Parathyroid adenoma (tissue), 2 donors: Measurements from ENCODE around the gene RERE.
A peak's percentile ranks its signal among the peaks of the same experiment; 100 is the strongest.

Experiments used
- H2AFZ ChIP-seq: fragments of 300-600 bp; sonication (generic); one replicate; pipeline ENCODE4 v1.7.0; 2017; ENCODE audit warnings: antibody characterized with exemption, mild to moderate bottlenecking
- H3K27ac ChIP-seq: fragments of 300-600 bp; sonication (generic); one replicate; pipeline ENCODE4 v1.7.0; 2017
- H3K27me3 ChIP-seq: fragments of 300-600 bp; sonication (generic); one replicate; pipeline ENCODE4 v1.7.0; 2017; ENCODE audit warnings: low read length; ENCODE audit not compliant: control insufficient read depth, insufficient read depth
- H3K36me3 ChIP-seq: fragments of 300-600 bp; sonication (generic); one replicate; pipeline ENCODE4 v1.7.0; 2017; ENCODE audit warnings: low read length; ENCODE audit not compliant: control insufficient read depth, insufficient read depth
- H3K4me1 ChIP-seq: fragments of 300-600 bp; sonication (generic); one replicate; pipeline ENCODE4 v1.7.0; 2017; ENCODE audit warnings: control low read depth
- H3K4me2 ChIP-seq: fragments of 300-600 bp; sonication (generic); one replicate; pipeline ENCODE4 v1.7.0; 2017; ENCODE audit warnings: low read length
- H3K4me3 ChIP-seq: fragments of 300-600 bp; sonication (generic); one replicate; pipeline ENCODE4 v1.7.0; 2017; ENCODE audit warnings: low read depth, low read length
- H3K79me2 ChIP-seq: fragments of 300-600 bp; sonication (generic); one replicate; pipeline ENCODE4 v1.7.0; 2017; ENCODE audit warnings: control low read depth
- H3K9ac ChIP-seq: fragments of 300-600 bp; sonication (generic); one replicate; pipeline ENCODE4 v1.7.0; 2017; ENCODE audit warnings: mild to moderate bottlenecking
- H3K9me3 ChIP-seq: fragments of 300-600 bp; sonication (generic); one replicate; pipeline ENCODE4 v1.7.0; 2017; ENCODE audit warnings: low read length; ENCODE audit not compliant: control insufficient read depth
- TF ChIP-seq, protein P1 (sequence below): fragments of 300-600 bp; sonication (generic); IDR thresholded peaks from one replicate; pipeline ENCODE4 v1.7.0; 2017; ENCODE audit warnings: antibody characterized with exemption, mild to moderate bottlenecking
- donor health status: primary hyperparathyroidism.

RERE gene

DNA sequence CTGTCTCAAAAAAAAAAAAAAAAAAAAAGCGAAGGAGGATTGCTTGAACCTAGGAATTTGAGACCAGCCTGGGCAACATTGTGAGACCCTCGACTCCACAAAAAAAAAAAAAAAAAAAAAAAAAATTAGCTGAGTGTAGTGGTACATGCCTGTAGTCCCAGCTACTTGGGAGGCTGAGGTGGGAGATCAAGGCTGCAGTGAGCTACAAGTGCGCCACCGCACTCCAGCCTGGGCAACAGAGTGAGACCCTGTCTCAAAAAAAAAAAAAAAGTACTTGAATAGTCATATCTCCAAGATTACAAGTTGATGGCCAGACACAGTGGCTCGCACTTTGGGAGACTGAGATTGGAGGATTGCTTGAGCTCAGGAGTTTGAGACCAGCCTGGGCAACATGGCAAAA, 33.6 kb upstream of the RERE start:
- no peaks in the 10 kb centered on the region for H3K79me2 ChIP-seq
- no peak overlapping the region for H3K9ac ChIP-seq
- no peaks in the 10 kb centered on the region for H3K27me3 ChIP-seq
- H3K4me2 ChIP-seq: no peak overlapping the region
- peaks cover 4% of the 10 kb centered on the region for H3K4me1 ChIP-seq
- H3K4me3 ChIP-seq: no peak overlapping the region
- H3K27ac ChIP-seq: no peak overlapping the region
- TF ChIP-seq, protein P1, sequence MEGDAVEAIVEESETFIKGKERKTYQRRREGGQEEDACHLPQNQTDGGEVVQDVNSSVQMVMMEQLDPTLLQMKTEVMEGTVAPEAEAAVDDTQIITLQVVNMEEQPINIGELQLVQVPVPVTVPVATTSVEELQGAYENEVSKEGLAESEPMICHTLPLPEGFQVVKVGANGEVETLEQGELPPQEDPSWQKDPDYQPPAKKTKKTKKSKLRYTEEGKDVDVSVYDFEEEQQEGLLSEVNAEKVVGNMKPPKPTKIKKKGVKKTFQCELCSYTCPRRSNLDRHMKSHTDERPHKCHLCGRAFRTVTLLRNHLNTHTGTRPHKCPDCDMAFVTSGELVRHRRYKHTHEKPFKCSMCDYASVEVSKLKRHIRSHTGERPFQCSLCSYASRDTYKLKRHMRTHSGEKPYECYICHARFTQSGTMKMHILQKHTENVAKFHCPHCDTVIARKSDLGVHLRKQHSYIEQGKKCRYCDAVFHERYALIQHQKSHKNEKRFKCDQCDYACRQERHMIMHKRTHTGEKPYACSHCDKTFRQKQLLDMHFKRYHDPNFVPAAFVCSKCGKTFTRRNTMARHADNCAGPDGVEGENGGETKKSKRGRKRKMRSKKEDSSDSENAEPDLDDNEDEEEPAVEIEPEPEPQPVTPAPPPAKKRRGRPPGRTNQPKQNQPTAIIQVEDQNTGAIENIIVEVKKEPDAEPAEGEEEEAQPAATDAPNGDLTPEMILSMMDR: no peak
- no peaks in the 10 kb centered on the region for H3K9me3 ChIP-seq
- H2AFZ ChIP-seq: no peak overlapping the region
- no peaks in the 10 kb centered on the region for H3K36me3 ChIP-seq

DNA sequence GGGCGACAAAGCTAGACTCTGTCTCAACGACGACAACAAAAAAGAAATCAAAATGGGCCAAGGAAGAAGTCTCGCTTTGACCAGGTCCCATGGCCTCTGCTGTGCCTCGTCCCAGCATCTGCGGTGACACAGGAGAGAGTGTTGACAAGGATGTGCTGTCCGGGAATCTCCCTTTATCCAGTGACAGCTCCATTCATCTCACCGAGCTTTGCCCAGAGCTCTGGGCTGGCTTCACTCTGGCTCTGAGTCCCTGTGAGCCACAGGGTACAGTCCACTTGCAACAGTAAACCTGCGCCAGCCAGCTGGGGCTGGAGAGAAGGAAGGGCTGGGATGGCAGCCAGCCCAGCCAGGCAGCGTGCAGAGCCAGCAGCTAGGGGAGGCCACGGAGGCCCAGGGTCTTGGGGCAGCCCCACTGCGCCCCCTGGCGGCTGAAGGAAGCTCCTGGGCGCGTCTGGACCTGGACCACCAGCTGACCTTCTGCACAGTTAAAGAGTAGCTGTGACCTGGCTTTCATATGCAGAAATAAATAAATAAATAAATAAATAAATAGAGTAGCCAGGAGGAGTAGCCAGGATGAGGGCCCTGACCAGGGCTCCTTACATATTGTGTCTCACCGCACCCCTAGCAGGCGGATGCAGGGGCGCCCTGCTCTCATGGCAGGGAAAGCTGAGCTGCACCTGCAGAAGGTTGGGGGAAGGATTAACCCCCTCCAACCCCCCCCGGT, 31.4 kb upstream of the RERE start:
- Histone ChIP-seq H3K4me3 (no peak overlapping the region), H2AFZ (peak overlapping the region; percentile 72), H3K9me3 (no peaks in the 10 kb centered on the region), H3K4me2 (peak overlapping the region; percentile 27), H3K4me1 (peaks cover 4% of the 10 kb centered on the region), H3K27me3 (no peaks in the 10 kb centered on the region), H3K9ac (no peak overlapping the region), H3K36me3 (no peaks in the 10 kb centered on the region), H3K27ac (peak overlapping the region; percentile 51), H3K79me2 (no peaks in the 10 kb centered on the region)
- TF ChIP-seq, protein P1: peak; percentile 89

DNA sequence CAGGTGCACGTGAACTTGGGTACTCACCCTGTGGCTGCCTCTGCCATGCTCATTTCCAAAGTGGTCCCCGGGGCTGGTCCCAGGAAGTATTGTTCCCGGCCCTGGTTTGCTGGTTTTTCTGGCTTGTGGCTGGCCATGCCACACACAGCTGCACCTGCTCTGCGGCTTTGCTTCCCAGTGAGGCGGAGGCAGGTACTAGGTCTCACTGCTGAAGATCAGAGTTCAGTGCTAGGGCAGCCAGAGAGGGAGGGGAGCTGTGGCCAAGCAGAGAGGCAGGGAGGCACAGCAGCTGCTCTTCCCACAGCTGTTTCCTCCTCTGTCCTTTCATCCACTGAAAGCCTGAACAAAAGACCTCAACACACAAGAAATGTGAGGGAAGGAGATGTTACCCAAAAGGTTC, 30.6 kb upstream of the RERE start:
- Histone ChIP-seq H3K36me3 (no peaks in the 10 kb centered on the region), H3K27ac (no peak overlapping the region), H3K4me3 (no peak overlapping the region), H3K4me2 (no peak overlapping the region), H2AFZ (no peak overlapping the region), H3K27me3 (no peaks in the 10 kb centered on the region), H3K79me2 (no peaks in the 10 kb centered on the region), H3K9ac (no peak overlapping the region), H3K4me1 (peaks cover 4% of the 10 kb centered on the region), H3K9me3 (no peaks in the 10 kb centered on the region)
- TF ChIP-seq, protein P1: no peak

DNA sequence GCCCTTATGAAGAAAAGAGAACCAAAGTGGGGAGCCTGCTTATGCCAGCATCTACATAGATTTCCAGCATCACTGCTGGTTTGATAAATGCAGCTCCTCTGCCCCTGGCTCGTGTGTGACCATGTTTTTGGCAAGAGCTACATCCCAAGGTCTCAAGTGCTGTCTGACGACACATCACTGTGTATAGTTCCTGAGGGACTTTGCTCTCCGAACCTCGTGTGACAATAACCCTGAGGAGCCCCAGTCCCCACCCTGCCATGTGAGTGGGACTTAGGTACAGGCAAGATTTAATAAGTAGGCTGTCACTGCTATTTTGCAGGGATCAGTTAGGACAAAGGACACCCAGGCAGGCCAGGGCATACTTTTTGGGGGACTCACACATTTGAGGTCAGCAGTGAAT, 28.8 kb upstream of the RERE start:
- Histone ChIP-seq H3K27me3 (no peaks in the 10 kb centered on the region), H3K36me3 (no peaks in the 10 kb centered on the region), H3K4me3 (no peak overlapping the region), H3K79me2 (no peaks in the 10 kb centered on the region), H3K4me2 (no peak overlapping the region), H3K9me3 (no peaks in the 10 kb centered on the region), H3K9ac (no peak overlapping the region), H3K27ac (no peak overlapping the region), H2AFZ (no peak overlapping the region), H3K4me1 (peaks cover 4% of the 10 kb centered on the region)
- TF ChIP-seq, protein P1: no peak
